ENCODE measurements around the gene ASCL3. TPM values are rescaled to one million over a fixed set of nuclear protein-coding genes. Genes with fewer than 3 reads are reported as not detected.
"Not testable (repeated sequence)": the region's sequence is repeated elsewhere in the genome, so short reads cannot be mapped to it uniquely, and the experiment has no call there.

ASCL3 gene
- total RNA-seq, 2 experiments from 2014 or later, result not detected

GRCh38 chr11:8963569-8964323, 20.9 kb upstream of the ASCL3 start:
- Mint-ChIP-seq H3K9me3 (no peaks in the 10 kb centered on the region), H3K36me3 (peaks cover 3% of the 10 kb centered on the region), H3K4me3 (peak overlapping the region; percentile 99), H3K27me3 (no peaks in the 10 kb centered on the region), H3K4me1 (peaks cover 36% of the 10 kb centered on the region), H3K27ac (peak overlapping the region; percentile 92)
- DNase-seq, result peak; percentile 80

- no peaks in the 10 kb centered on the region for H3K27me3 Mint-ChIP-seq
- H3K36me3 Mint-ChIP-seq, result peaks cover 3% of the 10 kb centered on the region
- peak overlapping the region; percentile 99 for H3K4me3 Mint-ChIP-seq
- no peak for DNase-seq
- no peaks in the 10 kb centered on the region for H3K9me3 Mint-ChIP-seq
- peaks cover 36% of the 10 kb centered on the region for H3K4me1 Mint-ChIP-seq
- H3K27ac Mint-ChIP-seq, result peak overlapping the region; percentile 55
Measured at GRCh38 chr11:8962841-8963240, 20.0 kb upstream of the ASCL3 start.

GRCh38 chr11:8961401-8961800, 18.6 kb upstream of the ASCL3 start:
- DNase-seq, result no peak
- Mint-ChIP-seq H3K4me1 (peaks cover 42% of the 10 kb centered on the region), H3K36me3 (peaks cover 3% of the 10 kb centered on the region), H3K27ac (peak overlapping the region; percentile 1), H3K27me3 (no peaks in the 10 kb centered on the region), H3K9me3 (no peaks in the 10 kb centered on the region), H3K4me3 (no peak overlapping the region)

GRCh38 chr11:8959546-8960166, 16.8 kb upstream of the ASCL3 start:
- H3K27me3 Mint-ChIP-seq, result no peaks in the 10 kb centered on the region
- no peaks in the 10 kb centered on the region for H3K9me3 Mint-ChIP-seq
- H3K27ac Mint-ChIP-seq, result peak overlapping the region; percentile 23

GRCh38 chr11:8956860-8957259, 14.0 kb upstream of the ASCL3 start:
- Mint-ChIP-seq H3K36me3 (peaks cover 14% of the 10 kb centered on the region), H3K27ac (no peak overlapping the region)
- no peak for DNase-seq

More at GRCh38 chr11:8959546-8960166, 16.8 kb upstream of the ASCL3 start:
- peak; percentile 11 for DNase-seq
- Mint-ChIP-seq H3K4me1 (peaks cover 36% of the 10 kb centered on the region), H3K4me3 (no peak overlapping the region), H3K36me3 (peaks cover 11% of the 10 kb centered on the region)

GRCh38 chr11:8948886-8949285, 6.1 kb upstream of the ASCL3 start:
- no peak for DNase-seq
- H3K9me3 Mint-ChIP-seq, result no peaks in the 10 kb centered on the region
- H3K36me3 Mint-ChIP-seq, result peaks cover 16% of the 10 kb centered on the region
- no peaks in the 10 kb centered on the region for H3K27me3 Mint-ChIP-seq
- no peak overlapping the region for H3K4me3 Mint-ChIP-seq
- H3K4me1 Mint-ChIP-seq, result peaks cover 2% of the 10 kb centered on the region
- no peak overlapping the region for H3K27ac Mint-ChIP-seq

More at GRCh38 chr11:8956860-8957259, 14.0 kb upstream of the ASCL3 start:
- peaks cover 25% of the 10 kb centered on the region for H3K4me1 Mint-ChIP-seq
- no peaks in the 10 kb centered on the region for H3K27me3 Mint-ChIP-seq
- no peaks in the 10 kb centered on the region for H3K9me3 Mint-ChIP-seq
- H3K4me3 Mint-ChIP-seq, result no peak overlapping the region

- peaks cover 13% of the 10 kb centered on the region for H3K36me3 Mint-ChIP-seq
- H3K27ac Mint-ChIP-seq, result no peak overlapping the region
- H3K4me1 Mint-ChIP-seq, result peaks cover 2% of the 10 kb centered on the region
- no peak overlapping the region for H3K4me3 Mint-ChIP-seq
- no peaks in the 10 kb centered on the region for H3K9me3 Mint-ChIP-seq
- no peak for DNase-seq
- H3K27me3 Mint-ChIP-seq, result no peaks in the 10 kb centered on the region
Measured at GRCh38 chr11:8947230-8947943, 4.6 kb upstream of the ASCL3 start.

- no peaks in the 10 kb centered on the region for H3K36me3 Mint-ChIP-seq
- H3K4me3 Mint-ChIP-seq, result no peak overlapping the region
- no peak overlapping the region for H3K27ac Mint-ChIP-seq
- H3K9me3 Mint-ChIP-seq, result no peaks in the 10 kb centered on the region
- DNase-seq, result no peak
- H3K4me1 Mint-ChIP-seq, result peaks cover 3% of the 10 kb centered on the region
- peaks cover 13% of the 10 kb centered on the region for H3K27me3 Mint-ChIP-seq
Measured at GRCh38 chr11:8941341-8942103, 1.3 kb downstream of the ASCL3 start.

- Mint-ChIP-seq H3K27me3 (peaks cover 13% of the 10 kb centered on the region), H3K9me3 (no peaks in the 10 kb centered on the region), H3K36me3 (no peaks in the 10 kb centered on the region), H3K27ac (no peak overlapping the region), H3K4me1 (peaks cover 3% of the 10 kb centered on the region), H3K4me3 (no peak overlapping the region)
- DNase-seq, result no peak
Measured at GRCh38 chr11:8937659-8938058, 5.2 kb downstream of the ASCL3 start.

- H3K4me1 Mint-ChIP-seq, result peaks cover 3% of the 10 kb centered on the region
- DNase-seq, result no peak
- no peak overlapping the region for H3K4me3 Mint-ChIP-seq
- no peaks in the 10 kb centered on the region for H3K9me3 Mint-ChIP-seq
- H3K27ac Mint-ChIP-seq, result no peak overlapping the region
- peaks cover 13% of the 10 kb centered on the region for H3K27me3 Mint-ChIP-seq
- no peaks in the 10 kb centered on the region for H3K36me3 Mint-ChIP-seq
Measured at GRCh38 chr11:8937159-8937558, 5.7 kb downstream of the ASCL3 start.

- H3K4me3 Mint-ChIP-seq, H3K36me3 Mint-ChIP-seq, H3K9me3 Mint-ChIP-seq, H3K4me1 Mint-ChIP-seq, DNase-seq, H3K27me3 Mint-ChIP-seq, H3K27ac Mint-ChIP-seq: not testable (repeated sequence)
Measured at GRCh38 chr11:8935789-8936188, 7.0 kb downstream of the ASCL3 start.

- H3K27ac Mint-ChIP-seq, result no peak overlapping the region
- DNase-seq, result no peak
- peaks cover 3% of the 10 kb centered on the region for H3K27me3 Mint-ChIP-seq
- H3K4me3 Mint-ChIP-seq, result no peak overlapping the region
- H3K4me1 Mint-ChIP-seq, result peaks cover 3% of the 10 kb centered on the region
- H3K36me3 Mint-ChIP-seq, result no peaks in the 10 kb centered on the region
- no peaks in the 10 kb centered on the region for H3K9me3 Mint-ChIP-seq
Measured at GRCh38 chr11:8934742-8935488, 7.9 kb downstream of the ASCL3 start.

GRCh38 chr11:8933931-8934330, 8.9 kb downstream of the ASCL3 start:
- no peak for DNase-seq
- H3K27me3 Mint-ChIP-seq, result no peaks in the 10 kb centered on the region

GRCh38 chr11:8932564-8933180, 10.1 kb downstream of the ASCL3 start, which contains the start of gene C11orf16:
TSS of gene C11orf16 (minus strand) at chr11:8932947. CDS start at chr11:8932308, 639 bp downstream.
- no peaks in the 10 kb centered on the region for H3K27me3 Mint-ChIP-seq
- H3K4me1 Mint-ChIP-seq, result peaks cover 3% of the 10 kb centered on the region

More at GRCh38 chr11:8933931-8934330, 8.9 kb downstream of the ASCL3 start:
- peaks cover 3% of the 10 kb centered on the region for H3K4me1 Mint-ChIP-seq
- no peak overlapping the region for H3K27ac Mint-ChIP-seq
- no peaks in the 10 kb centered on the region for H3K36me3 Mint-ChIP-seq
- no peaks in the 10 kb centered on the region for H3K9me3 Mint-ChIP-seq
- no peak overlapping the region for H3K4me3 Mint-ChIP-seq

More at GRCh38 chr11:8932564-8933180, 10.1 kb downstream of the ASCL3 start, which contains the start of gene C11orf16:
- Mint-ChIP-seq H3K9me3 (no peaks in the 10 kb centered on the region), H3K4me3 (no peak within 1 kb of the TSS), H3K36me3 (no peaks in the 10 kb centered on the region), H3K27ac (no peak within 1 kb of the TSS)
- DNase-seq, result no peak
